Aorta (tissue), 5 donors: ENCODE data around the gene RFX1. TPM values are rescaled to one million over a fixed set of nuclear protein-coding genes. Genes with fewer than 3 reads are reported as not detected.

Experiments
- ATAC-seq: fragments of 200-7000 bp; cut with Tn5 transposase; one replicate; pipeline ENCODE4 v1.9.1; 2022; ENCODE audit warnings: moderate library complexity; ENCODE audit not compliant: low FRiP score
- DNase-seq, 2 donors: peaks; one replicate each; pipeline ENCODE4 v3.0.0-alpha.2; 2020
- H3K27ac ChIP-seq, 2 donors: one replicate each; pipeline ENCODE4 v1.5.1; 2013; ENCODE audit warnings: low read length in 2 of 2, mild to moderate bottlenecking in 2 of 2, moderate library complexity in 2 of 2, control low read depth in 1 of 2, inconsistent platforms in 1 of 2, low read depth in 1 of 2
- H3K27me3 ChIP-seq, 2 donors: one replicate each; pipeline ENCODE4 v1.6.1; 2013; ENCODE audit warnings: control low read depth in 1 of 2, low read length in 1 of 2, mild to moderate bottlenecking in 1 of 2, moderate library complexity in 1 of 2; ENCODE audit not compliant: insufficient read depth in 2 of 2, control insufficient read depth in 1 of 2
- H3K36me3 ChIP-seq, 2 donors: one replicate each; pipeline ENCODE4 v1.6.1; 2013; ENCODE audit warnings: control low read depth in 1 of 2, low read length in 1 of 2, mild to moderate bottlenecking in 1 of 2; ENCODE audit not compliant: insufficient read depth in 2 of 2, control insufficient read depth in 1 of 2
- H3K4me1 ChIP-seq, 2 donors: one replicate each; pipeline ENCODE4 v1.6.1; 2013; ENCODE audit warnings: low read length in 2 of 2, control low read depth in 1 of 2, mild to moderate bottlenecking in 1 of 2, moderate library complexity in 1 of 2; ENCODE audit not compliant: insufficient read depth in 2 of 2, control insufficient read depth in 1 of 2
- H3K4me3 ChIP-seq, 2 donors: one replicate each; pipeline ENCODE4 v1.5.1; 2013; ENCODE audit warnings: low read length in 2 of 2, control low read depth in 1 of 2, mild to moderate bottlenecking in 1 of 2
- H3K9me3 ChIP-seq: one replicate; pipeline ENCODE4 v1.6.1; 2013; ENCODE audit warnings: mild to moderate bottlenecking, low read length; ENCODE audit not compliant: control insufficient read depth
- WGBS, 2 donors: extraction: QIAGEN DNeasy Blood & Tissue Kit; methylation state at CpG; one replicate each; pipeline ENCODE4 v1.1.7; 2013; 5-methylcytosine and 5-hydroxymethylcytosine counted together
- intact Hi-C, 2 donors: fragments of 100-400 bp; cut with DNase I; formaldehyde crosslinking; loops; one replicate each; pipeline versions ENCODE4 v1.14.2 to v1.15.0; 2022
- polyA plus RNA-seq, 2 donors: library from polyadenylated mRNA; stranded (reverse); fragments of 200-250 nt; gene quantifications; one replicate each; pipeline ENCODE4 v1.2.3, GENCODE V29; 2013
- total RNA-seq, 2 donors: library from RNA; stranded (reverse); fragmentation: NEBNext Ultra II Directional; extraction: Animal tissue kit (Norgen Biotek cat#: 25700); gene quantifications; one replicate each; pipeline ENCODE4 v1.2.1, GENCODE V29; 2021
- donor health status: healthy with polysubstance abuse.
- donor health status: Bipolar disorder and iron deficiency.
- donor health status: DM: no; HTN: no; CAD: no.
- donor health status: DM: no; HTN: no; CAD: no.
- donor health status: DM: yes; HTN: yes; CAD: no.

Gene RFX1
- total and polyA plus RNA-seq, 4 donors: 1.9 to 17.7 (median 8.1) TPM

GRCh38 chr19:13935765-13936510 lies 70.2 kb downstream of the RFX1 start:
- intact Hi-C loops: no loop called here
- WGBS, 2 donors: 84 to 86% methylated on average over 22 of the region's 22 CpGs
- no peak overlapping the region for H3K27ac ChIP-seq
- H3K4me3 ChIP-seq: no peak overlapping the region
- H3K9me3 ChIP-seq: no peaks in the 10 kb centered on the region
- no peak for DNase-seq
- H3K36me3 ChIP-seq: no peaks in the 10 kb centered on the region
- no peaks in the 10 kb centered on the region for H3K27me3 ChIP-seq
- H3K4me1 ChIP-seq: no peaks in the 10 kb centered on the region
- no peak for ATAC-seq

- no peak for DNase-seq
- ATAC-seq: no peak
- Histone ChIP-seq H3K36me3 (no peaks in the 10 kb centered on the region), H3K4me1 (no peaks in the 10 kb centered on the region), H3K4me3 (no peak overlapping the region), H3K27me3 (no peaks in the 10 kb centered on the region), H3K9me3 (no peaks in the 10 kb centered on the region), H3K27ac (no peak overlapping the region)
- intact Hi-C loops: no loop called here
- 90 to 93% methylated on average over 2 of the region's 2 CpGs for WGBS, 2 donors
These were observed 71.4 kb downstream of the RFX1 start for GRCh38 chr19:13934785-13935109.

GRCh38 chr19:13932911-13933393 lies 73.2 kb downstream of the RFX1 start:
- no peak for ATAC-seq
- intact Hi-C loops: no loop called here

GRCh38 chr19:13932149-13932637 lies 73.9 kb downstream of the RFX1 start:
- intact Hi-C loops: no loop called here
- Histone ChIP-seq H3K36me3 (peaks cover 0 to 2% of the 10 kb centered on the region in 2 donors), H3K4me3 (no peak overlapping the region), H3K4me1 (no peaks in the 10 kb centered on the region), H3K27me3 (no peaks in the 10 kb centered on the region), H3K9me3 (no peaks in the 10 kb centered on the region), H3K27ac (no peak overlapping the region)
- no peak for DNase-seq
- WGBS, 2 donors: 90 to 93% methylated on average over 6 of the region's 6 CpGs
- no peak for ATAC-seq

More at GRCh38 chr19:13932911-13933393, 73.2 kb downstream of the RFX1 start:
- Histone ChIP-seq H3K36me3 (peaks cover 0 to under 1% of the 10 kb centered on the region in 2 donors), H3K4me1 (no peaks in the 10 kb centered on the region), H3K4me3 (no peak overlapping the region), H3K27me3 (no peaks in the 10 kb centered on the region), H3K27ac (no peak overlapping the region), H3K9me3 (no peaks in the 10 kb centered on the region)
- no peak for DNase-seq
- WGBS, 2 donors: 91 to 92% methylated on average over 42 of the region's 42 CpGs

- no peak overlapping the region for H3K4me3 ChIP-seq
- peaks cover 0 to 2% of the 10 kb centered on the region in 2 donors for H3K36me3 ChIP-seq
- no peak for DNase-seq
- no peaks in the 10 kb centered on the region for H3K4me1 ChIP-seq
- H3K27me3 ChIP-seq: no peaks in the 10 kb centered on the region
- no peak overlapping the region for H3K27ac ChIP-seq
- no peak for ATAC-seq
- 87 to 90% methylated on average over 27 to 30 of the region's 30 CpGs for whole genome bisulfite sequencing, 2 donors
- H3K9me3 ChIP-seq: no peaks in the 10 kb centered on the region
- intact Hi-C loops: no loop called here
These were observed 74.5 kb downstream of the RFX1 start for GRCh38 chr19:13931391-13932148.

- H3K36me3 ChIP-seq: peaks cover 0 to 2% of the 10 kb centered on the region in 2 donors
- no peak for DNase-seq
- ATAC-seq: no peak
- H3K27me3 ChIP-seq: no peaks in the 10 kb centered on the region
- H3K27ac ChIP-seq: no peak overlapping the region
- WGBS, 2 donors: 83 to 87% methylated on average over 10 to 17 of the region's 17 CpGs
- intact Hi-C loops: no loop called here
- no peak overlapping the region for H3K4me3 ChIP-seq
- H3K4me1 ChIP-seq: no peaks in the 10 kb centered on the region
- H3K9me3 ChIP-seq: no peaks in the 10 kb centered on the region
These were observed 75.7 kb downstream of the RFX1 start for GRCh38 chr19:13930402-13930801.

GRCh38 chr19:13929956-13930355 lies 76.2 kb downstream of the RFX1 start:
- no peak overlapping the region for H3K4me3 ChIP-seq
- no peaks in the 10 kb centered on the region for H3K9me3 ChIP-seq
- no peak for ATAC-seq
- H3K27ac ChIP-seq: no peak overlapping the region
- WGBS, 2 donors: 85 to 91% methylated on average over 17 of the region's 17 CpGs
- intact Hi-C loops: no loop called here
- no peaks in the 10 kb centered on the region for H3K27me3 ChIP-seq
- H3K36me3 ChIP-seq: peaks cover 0 to 2% of the 10 kb centered on the region in 2 donors
- DNase-seq: no peak
- no peaks in the 10 kb centered on the region for H3K4me1 ChIP-seq

- no peaks in the 10 kb centered on the region for H3K9me3 ChIP-seq
- ATAC-seq (no peak), DNase-seq (no peak)
- H3K27me3 ChIP-seq: no peaks in the 10 kb centered on the region
- WGBS, 2 donors: 74 to 78% methylated on average over 12 of the region's 12 CpGs
- H3K27ac ChIP-seq: no peak overlapping the region
- no peaks in the 10 kb centered on the region for H3K4me1 ChIP-seq
- intact Hi-C loops: no loop called here
- peaks cover 0 to 2% of the 10 kb centered on the region in 2 donors for H3K36me3 ChIP-seq
- no peak overlapping the region for H3K4me3 ChIP-seq
These were observed 76.8 kb downstream of the RFX1 start for GRCh38 chr19:13929340-13929739.
